HG03354 (cell line): ENCODE data around the gene KPNA1.

Source experiments
- ATAC-seq: cut with Tn5 transposase; IDR thresholded peaks from one replicate; pipeline ENCODE4 v1.9.1; 2021; ENCODE audit warnings: mild to moderate bottlenecking; ENCODE audit not compliant: unreplicated experiment, poor library complexity, severe bottlenecking

Gene KPNA1

GRCh38 chr3:122427857-122428471, 86.8 kb downstream of the KPNA1 start:
- ATAC-seq, result no peak

GRCh38 chr3:122421836-122422235, 92.9 kb downstream of the KPNA1 start:
- no peak for ATAC-seq

GRCh38 chr3:122421101-122421500, 93.6 kb downstream of the KPNA1 start:
- no peak for ATAC-seq

- ATAC-seq, result no peak
Measured at GRCh38 chr3:122416966-122417365, 97.8 kb downstream of the KPNA1 start.

- ATAC-seq, result peak; percentile 84
Measured at GRCh38 chr3:122415762-122416654, 98.7 kb downstream of the KPNA1 start, which contains the start of gene WDR5B. Gene WDR5B (minus strand): TSS chr3:122416062. CDS start chr3:122415528, 534 bp downstream.

GRCh38 chr3:122415104-122415744, 99.5 kb downstream of the KPNA1 start:
- ATAC-seq, result peak; percentile 74

GRCh38 chr3:122414391-122414790, 100.3 kb downstream of the KPNA1 start:
- ATAC-seq, result no peak

- no peak for ATAC-seq
Measured at GRCh38 chr3:122410639-122411038, 104.1 kb downstream of the KPNA1 start.

- no peak for ATAC-seq
Measured at GRCh38 chr3:122410111-122410510, 104.6 kb downstream of the KPNA1 start.

- ATAC-seq, result no peak
Measured at GRCh38 chr3:122409446-122409845, 105.3 kb downstream of the KPNA1 start.

- ATAC-seq, result no peak
Measured at GRCh38 chr3:122407946-122408345, 106.8 kb downstream of the KPNA1 start.

GRCh38 chr3:122406198-122406597, 108.5 kb downstream of the KPNA1 start:
- ATAC-seq, result no peak

GRCh38 chr3:122405015-122405414, 109.7 kb downstream of the KPNA1 start:
- no peak for ATAC-seq

GRCh38 chr3:122403489-122403888, 111.2 kb downstream of the KPNA1 start:
- ATAC-seq, result no peak

- no peak for ATAC-seq
Measured at GRCh38 chr3:122398920-122399319, 115.8 kb downstream of the KPNA1 start.

- ATAC-seq, result no peak
Measured at GRCh38 chr3:122397201-122397600, 117.5 kb downstream of the KPNA1 start.

- ATAC-seq, result no peak
Measured at GRCh38 chr3:122396511-122396910, 118.2 kb downstream of the KPNA1 start.

GRCh38 chr3:122395582-122395981, 119.2 kb downstream of the KPNA1 start:
- no peak for ATAC-seq

- no peak for ATAC-seq
Measured at GRCh38 chr3:122394173-122394572, 120.6 kb downstream of the KPNA1 start.
